ENCODE results near the gene GAREM2. TPM values are rescaled to one million over a fixed set of nuclear protein-coding genes. Genes with fewer than 3 reads are reported as not detected.

Gene GAREM2
- total RNA-seq, 2 donors from 2014 or later, result 1.6 TPM

DNA sequence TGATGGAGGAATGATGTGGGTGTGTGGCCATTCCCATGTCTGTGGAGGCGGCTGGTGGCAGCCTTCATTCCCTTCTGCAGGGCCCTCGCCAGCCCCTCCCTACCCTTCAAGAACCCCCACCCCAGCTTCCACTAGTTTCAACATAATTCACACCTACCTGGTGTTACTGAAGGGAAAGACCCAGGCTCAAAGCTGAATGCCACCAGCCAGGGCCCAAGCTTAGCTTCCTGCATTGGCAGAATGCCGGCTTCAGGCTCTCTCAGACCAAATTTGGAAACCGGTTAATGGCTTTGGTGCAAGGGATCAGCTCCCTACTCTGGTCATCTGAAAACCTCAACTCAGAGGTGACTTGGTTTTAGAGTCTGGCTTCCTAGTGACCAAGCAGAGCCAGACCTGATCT lies 16.9 kb downstream of the GAREM2 start:
- no peak for DNase-seq
- intact Hi-C loops (cut with DNase I), result no loop called here
- Histone ChIP-seq H3K4me1 (peaks cover 9% of the 10 kb centered on the region), H3K9me3 (no peaks in the 10 kb centered on the region), H3K27me3 (no peaks in the 10 kb centered on the region), H3K4me3 (no peak overlapping the region), H3K36me3 (replicated peaks in 1 of 2; ENCODE audit: insufficient read depth in 1 of 2, low read depth in 2 of 2) (peaks cover 20 to 27% of the 10 kb centered on the region in 2 donors), H3K27ac (no peak overlapping the region)
- ATAC-seq, result no peak
- WGBS, 2 donors, result 94 to 95% methylated on average over 4 of the region's 4 CpGs
- TF ChIP-seq POLR2A (IDR thresholded peaks at IDR 0.05), result no peak
- TF ChIP-seq, protein P1, sequence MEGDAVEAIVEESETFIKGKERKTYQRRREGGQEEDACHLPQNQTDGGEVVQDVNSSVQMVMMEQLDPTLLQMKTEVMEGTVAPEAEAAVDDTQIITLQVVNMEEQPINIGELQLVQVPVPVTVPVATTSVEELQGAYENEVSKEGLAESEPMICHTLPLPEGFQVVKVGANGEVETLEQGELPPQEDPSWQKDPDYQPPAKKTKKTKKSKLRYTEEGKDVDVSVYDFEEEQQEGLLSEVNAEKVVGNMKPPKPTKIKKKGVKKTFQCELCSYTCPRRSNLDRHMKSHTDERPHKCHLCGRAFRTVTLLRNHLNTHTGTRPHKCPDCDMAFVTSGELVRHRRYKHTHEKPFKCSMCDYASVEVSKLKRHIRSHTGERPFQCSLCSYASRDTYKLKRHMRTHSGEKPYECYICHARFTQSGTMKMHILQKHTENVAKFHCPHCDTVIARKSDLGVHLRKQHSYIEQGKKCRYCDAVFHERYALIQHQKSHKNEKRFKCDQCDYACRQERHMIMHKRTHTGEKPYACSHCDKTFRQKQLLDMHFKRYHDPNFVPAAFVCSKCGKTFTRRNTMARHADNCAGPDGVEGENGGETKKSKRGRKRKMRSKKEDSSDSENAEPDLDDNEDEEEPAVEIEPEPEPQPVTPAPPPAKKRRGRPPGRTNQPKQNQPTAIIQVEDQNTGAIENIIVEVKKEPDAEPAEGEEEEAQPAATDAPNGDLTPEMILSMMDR (IDR thresholded peaks at IDR 0.05), result no peak

DNA sequence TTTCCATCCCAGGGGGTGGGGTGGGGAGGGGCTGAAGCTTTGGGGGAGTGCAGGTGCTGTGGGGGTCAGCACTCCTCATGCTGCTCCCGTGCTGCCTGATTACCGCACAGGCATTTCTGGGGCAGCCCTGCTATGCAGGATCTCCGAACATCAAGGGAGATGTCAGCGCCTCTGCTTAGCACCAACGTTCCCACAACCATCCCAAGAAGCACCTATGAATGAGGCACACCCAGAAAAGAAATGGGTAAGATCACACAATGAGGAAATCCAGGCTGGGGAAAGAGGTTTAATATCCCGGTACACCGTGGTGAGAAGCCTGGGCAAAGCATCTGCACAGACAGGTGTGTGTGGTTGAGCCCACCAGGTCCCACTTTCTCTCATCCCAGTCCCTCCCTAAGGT lies 17.5 kb downstream of the GAREM2 start:
- H3K4me3 ChIP-seq, result no peak overlapping the region
- H3K27me3 ChIP-seq, result no peaks in the 10 kb centered on the region
- WGBS, 2 donors, result 83 to 87% methylated on average over 6 to 7 of the region's 7 CpGs
- intact Hi-C loops (cut with DNase I), result no loop called here
- ATAC-seq, result no peak
- H3K36me3 ChIP-seq (replicated peaks in 1 of 2; ENCODE audit: insufficient read depth in 1 of 2, low read depth in 2 of 2), result peaks cover 23 to 31% of the 10 kb centered on the region in 2 donors
- H3K27ac ChIP-seq, result no peak overlapping the region
- no peak for DNase-seq
- peaks cover 4% of the 10 kb centered on the region for H3K4me1 ChIP-seq
- H3K9me3 ChIP-seq, result no peaks in the 10 kb centered on the region
- TF ChIP-seq, protein P1 (IDR thresholded peaks at IDR 0.05), result no peak
- TF ChIP-seq POLR2A (IDR thresholded peaks at IDR 0.05), result no peak

DNA sequence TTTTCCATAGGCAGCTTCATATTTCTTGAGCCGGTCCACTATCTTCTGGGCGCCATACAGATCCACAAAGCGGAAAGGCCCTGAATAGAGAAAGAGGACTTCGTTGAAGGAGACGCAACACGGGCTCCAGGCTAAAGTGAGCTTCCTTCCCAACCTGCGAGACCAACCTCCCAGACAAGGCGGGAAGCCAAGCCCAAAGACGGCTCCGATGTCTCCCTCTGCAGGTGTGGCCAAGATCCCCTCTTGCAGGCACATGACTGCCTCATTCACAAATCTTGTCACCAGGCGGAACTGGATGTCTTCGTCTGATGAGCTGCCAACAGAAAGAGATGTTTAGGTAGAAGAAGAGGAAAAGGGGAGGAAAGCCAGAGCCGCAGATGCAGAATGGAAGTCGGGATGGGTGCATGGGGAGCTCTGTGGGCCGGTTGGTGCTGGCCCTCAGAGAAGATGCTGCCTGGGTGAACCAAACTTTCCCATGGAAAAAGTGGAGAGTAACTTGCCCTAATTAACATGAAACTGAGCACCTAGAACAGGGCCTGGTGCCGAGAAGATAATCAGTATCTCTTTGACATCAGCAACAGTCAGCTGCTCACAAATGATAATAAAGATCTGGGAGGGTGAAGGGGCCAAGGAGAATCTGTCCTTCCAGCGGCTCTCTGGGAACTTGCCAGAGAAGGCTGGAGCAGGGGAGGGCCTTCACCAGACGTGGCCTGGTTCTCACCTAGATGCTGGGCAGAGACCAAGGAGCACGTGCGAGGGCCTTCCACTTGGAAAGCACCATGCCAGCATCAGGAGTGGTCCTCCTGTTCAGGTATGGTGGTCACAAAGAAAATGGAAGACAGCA lies 18.6 kb downstream of the GAREM2 start:
- TF ChIP-seq POLR2A (IDR thresholded peaks at IDR 0.05), result no peak
- TF ChIP-seq, protein P1 (IDR thresholded peaks at IDR 0.05), result no peak
- H3K4me3 ChIP-seq, result no peak overlapping the region
- intact Hi-C loops (cut with DNase I), result no loop called here
- no peak for DNase-seq
- no peaks in the 10 kb centered on the region for H3K27me3 ChIP-seq
- H3K9me3 ChIP-seq, result no peaks in the 10 kb centered on the region
- WGBS, 2 donors, result 76 to 84% methylated on average over 20 of the region's 20 CpGs
- ATAC-seq, result no peak
- H3K27ac ChIP-seq, result no peak overlapping the region
- H3K4me1 ChIP-seq, result no peaks in the 10 kb centered on the region
- H3K36me3 ChIP-seq (replicated peaks in 1 of 2; ENCODE audit: insufficient read depth in 1 of 2, low read depth in 2 of 2), result peaks cover 26 to 31% of the 10 kb centered on the region in 2 donors

DNA sequence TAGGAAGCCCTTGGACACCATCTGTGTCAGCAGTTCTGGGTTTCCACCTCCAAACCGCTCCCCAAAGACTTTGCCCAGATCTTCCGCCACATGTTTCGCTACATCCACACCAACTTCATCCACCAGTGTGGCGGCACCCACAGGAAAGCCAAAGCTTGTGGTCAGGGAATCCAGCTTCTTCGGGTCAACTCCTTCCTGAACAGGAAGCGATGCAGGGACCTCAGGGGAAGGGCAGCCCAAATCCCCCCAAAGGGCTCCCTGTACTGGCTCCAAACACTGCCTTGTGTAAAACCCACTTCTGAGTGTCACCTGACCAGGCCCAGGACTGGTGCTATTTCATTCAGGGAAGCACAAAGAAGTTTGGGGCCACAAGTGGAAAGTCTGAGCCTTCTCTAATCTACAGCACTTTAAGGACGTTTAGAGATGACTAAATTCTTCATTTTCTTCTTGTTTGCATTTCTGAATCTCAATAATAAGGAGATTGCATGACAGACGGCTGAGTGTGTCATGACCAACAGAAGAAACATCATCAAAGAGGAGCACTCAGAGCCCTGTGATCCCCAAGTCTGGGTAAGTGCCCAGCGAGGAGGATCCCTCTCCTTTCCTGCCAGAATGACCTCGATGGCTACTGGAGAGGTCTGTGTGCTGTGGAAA lies 20.8 kb downstream of the GAREM2 start:
- intact Hi-C loops (cut with DNase I), result no loop called here
- Histone ChIP-seq H3K4me1 (no peaks in the 10 kb centered on the region), H3K4me3 (no peak overlapping the region), H3K27ac (no peak overlapping the region), H3K27me3 (no peaks in the 10 kb centered on the region), H3K36me3 (replicated peaks in 1 of 2; ENCODE audit: insufficient read depth in 1 of 2, low read depth in 2 of 2) (peaks cover 31 to 35% of the 10 kb centered on the region in 2 donors), H3K9me3 (no peaks in the 10 kb centered on the region)
- ATAC-seq, result no peak
- WGBS, 2 donors, result 85 to 91% methylated on average over 9 to 10 of the region's 10 CpGs
- TF ChIP-seq, protein P1 (IDR thresholded peaks at IDR 0.05), result no peak
- no peak for TF ChIP-seq POLR2A (IDR thresholded peaks at IDR 0.05)
- DNase-seq, result no peak
